ENCODE measurements around the gene HDAC8.

- no peak for TF ChIP-seq ARID4B (CRISPR knock-in tag; IDR thresholded peaks at IDR 0.05)
- TF ChIP-seq U2AF1 (optimal IDR thresholded peaks at IDR 0.05; ENCODE audit: low read depth, low read length), result no peak
- TF ChIP-seq CTCF (IDR thresholded peaks at IDR 0.05 in 2 of 3, conservative IDR thresholded peaks at IDR 0.05 in 1 of 3; ENCODE audit: insufficient read depth in 2 of 3, low read depth in 1 of 3, low read length in 3 of 3), result no peak
Observed at GRCh38 chrX:72604112-72604511, 31.5 kb upstream of the HDAC8 start.
